ENCODE measurements around the gene SPATA3.

SPATA3 gene

DNA sequence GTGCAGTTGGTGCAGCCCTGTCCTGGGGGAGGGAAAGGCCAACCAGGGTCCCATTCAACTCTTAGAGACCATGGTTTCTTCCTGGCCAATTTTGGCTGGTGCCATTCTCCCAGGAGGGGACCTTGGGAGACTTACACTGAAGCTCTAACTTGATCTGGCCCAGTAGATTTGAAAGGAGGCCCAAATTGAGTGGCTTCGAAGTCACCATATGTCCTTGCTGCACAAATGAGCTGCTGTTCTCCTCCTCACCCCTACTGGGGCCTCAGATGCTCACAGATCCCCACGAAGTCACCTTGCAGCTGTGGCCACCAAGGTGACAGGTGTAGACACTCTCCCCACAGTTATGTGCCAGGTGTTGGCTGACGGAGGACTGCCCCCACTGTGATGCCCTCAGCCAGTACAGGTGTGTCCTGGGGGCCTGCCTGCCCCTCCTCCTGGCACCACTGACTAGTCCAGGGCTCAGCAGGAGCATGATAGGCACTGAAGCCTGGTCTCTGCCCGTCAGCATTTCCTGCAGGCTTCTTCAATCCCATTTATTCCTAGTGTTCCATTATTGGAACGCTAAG is 36.7 kb downstream of the SPATA3 start:
- DNase-seq, result no peak

GRCh38 chr2:231033147-231034132 is 37.5 kb downstream of the SPATA3 start:
- no peak for DNase-seq

DNA sequence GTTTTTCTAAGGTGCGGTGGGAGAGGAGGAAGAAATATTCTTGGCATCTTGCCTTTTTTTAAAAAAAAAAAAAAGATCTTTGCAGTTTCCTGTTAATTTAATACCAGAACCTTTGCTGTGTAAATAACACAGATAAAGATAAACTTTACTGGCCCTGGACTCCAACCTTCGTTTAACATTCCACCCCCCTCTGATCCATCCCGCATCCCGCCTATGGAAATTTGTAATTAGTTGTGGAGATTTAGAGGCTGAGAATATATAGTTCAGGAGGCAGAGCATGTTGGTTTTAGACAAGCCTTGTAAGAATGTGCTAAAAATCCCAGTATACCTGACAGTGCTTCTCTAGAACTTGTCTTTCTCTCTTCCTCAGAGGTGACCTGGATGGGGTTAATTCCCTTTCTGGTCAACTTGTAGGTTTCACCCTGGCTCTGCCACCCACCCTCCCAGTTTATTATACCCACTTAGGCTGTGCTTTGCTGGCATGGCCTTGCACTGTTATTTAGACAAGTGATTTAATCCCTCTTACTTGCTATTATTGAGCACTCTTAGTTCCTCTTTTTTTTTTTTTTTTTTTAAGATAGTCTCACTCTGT is 38.5 kb downstream of the SPATA3 start:
- no peak for DNase-seq

DNA sequence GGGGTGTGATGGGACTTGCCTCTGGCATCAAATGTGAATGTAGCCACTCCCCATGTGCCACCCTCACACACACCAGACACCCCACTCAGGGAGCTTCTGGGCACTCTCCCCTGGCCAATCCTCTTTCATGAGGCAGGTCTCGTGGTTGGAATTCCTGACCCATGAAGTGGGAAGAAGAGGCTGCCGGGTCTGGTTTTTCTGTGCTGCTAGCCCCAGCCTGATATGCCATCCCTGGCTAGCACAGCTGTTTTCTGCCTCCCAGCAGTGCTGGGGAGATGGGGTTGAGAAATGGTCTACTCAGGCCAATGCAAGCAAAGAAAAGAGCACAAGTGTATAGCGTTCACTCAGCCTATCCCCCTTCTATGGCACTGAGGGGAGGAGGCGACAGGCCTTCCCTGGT is 40.2 kb downstream of the SPATA3 start:
- no peak for DNase-seq

GRCh38 chr2:231036578-231037106 is 40.7 kb downstream of the SPATA3 start:
- no peak for DNase-seq

- no peak for DNase-seq
These were observed 41.3 kb downstream of the SPATA3 start, which contains the start of gene C2orf72 for GRCh38 chr2:231037202-231037730. TSS of gene C2orf72 (plus strand) at chr2:231037523. CDS start at chr2:231037566, 43 bp downstream.

- no peak for DNase-seq
These were observed 42.0 kb downstream of the SPATA3 start for GRCh38 chr2:231037731-231038482.

- no peak for DNase-seq
These were observed 42.8 kb downstream of the SPATA3 start for GRCh38 chr2:231038483-231039293.

DNA sequence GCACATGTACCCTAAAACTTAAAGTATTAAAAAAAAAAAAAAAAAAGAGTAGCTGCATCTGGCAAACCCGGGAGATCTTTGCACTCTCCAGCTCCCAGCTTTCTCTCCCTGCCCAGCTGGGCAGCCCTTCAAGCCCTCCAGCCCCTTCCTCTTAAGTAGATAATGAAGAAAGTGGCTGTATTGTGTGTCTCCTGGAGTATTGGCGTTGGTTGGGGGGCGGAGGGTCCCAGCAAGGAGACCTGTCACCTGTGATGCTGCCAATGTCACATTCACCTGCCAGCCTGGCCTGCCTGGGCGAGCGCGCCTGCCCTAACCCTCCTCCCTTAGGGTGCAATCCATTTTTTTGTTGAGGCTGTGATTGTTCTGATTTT is 43.4 kb downstream of the SPATA3 start:
- DNase-seq, result no peak

DNA sequence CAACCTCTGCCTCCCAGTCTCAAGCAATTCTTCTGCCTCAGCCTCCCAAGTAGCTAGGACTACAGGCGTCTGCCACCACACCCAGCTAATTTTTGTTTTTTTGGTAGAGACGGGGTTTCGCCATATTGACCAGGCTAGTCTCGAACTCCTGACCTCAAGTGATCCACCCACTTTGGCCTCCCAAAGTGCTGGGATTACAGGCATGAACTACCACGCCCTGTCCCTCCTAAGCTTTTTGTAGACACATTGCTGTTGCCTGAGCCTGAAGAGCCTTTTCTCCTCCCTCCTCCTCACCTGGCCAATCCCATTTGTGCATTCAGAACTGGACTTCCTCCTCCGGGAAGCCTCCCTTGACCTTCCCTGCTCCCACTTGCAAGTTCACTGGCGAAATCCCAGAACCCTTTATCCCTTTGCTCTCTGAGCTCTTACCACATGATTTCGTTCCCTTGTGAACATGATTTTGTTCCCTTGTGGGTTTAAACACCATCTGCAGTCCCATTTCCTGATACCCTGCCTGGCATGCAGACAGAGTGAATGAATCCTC is 44.0 kb downstream of the SPATA3 start:
- DNase-seq, result no peak

DNA sequence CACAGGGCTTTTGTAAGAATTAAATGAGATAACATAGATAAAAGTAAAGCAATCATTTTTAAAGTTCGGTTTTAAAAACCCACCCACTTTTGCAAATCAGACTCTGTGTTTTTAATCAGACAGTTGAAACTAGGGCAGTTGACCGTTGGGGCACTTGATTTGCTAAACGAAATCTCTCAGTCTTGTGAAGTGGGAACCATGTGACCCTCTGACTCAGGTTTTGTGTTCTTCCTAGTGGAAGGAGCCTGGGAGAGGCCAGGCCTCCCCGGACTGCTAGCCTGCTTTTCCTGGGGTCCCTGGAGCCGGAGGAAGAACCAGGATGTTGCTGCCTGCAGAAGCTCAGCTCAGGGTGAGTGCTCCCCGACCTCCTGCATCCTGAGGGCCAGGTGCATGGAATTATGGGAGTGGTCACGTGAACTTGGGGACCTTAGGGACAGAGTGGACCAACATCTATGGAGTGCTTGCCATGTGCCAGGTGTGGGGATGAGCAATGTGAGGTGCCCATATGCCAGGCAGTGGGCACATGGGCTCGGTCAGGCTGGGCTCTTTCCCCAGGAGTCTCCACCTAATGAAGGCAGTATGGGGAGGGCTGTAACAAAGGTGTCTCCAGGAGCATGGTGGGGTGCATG is 45.3 kb downstream of the SPATA3 start:
- DNase-seq, result no peak

DNA sequence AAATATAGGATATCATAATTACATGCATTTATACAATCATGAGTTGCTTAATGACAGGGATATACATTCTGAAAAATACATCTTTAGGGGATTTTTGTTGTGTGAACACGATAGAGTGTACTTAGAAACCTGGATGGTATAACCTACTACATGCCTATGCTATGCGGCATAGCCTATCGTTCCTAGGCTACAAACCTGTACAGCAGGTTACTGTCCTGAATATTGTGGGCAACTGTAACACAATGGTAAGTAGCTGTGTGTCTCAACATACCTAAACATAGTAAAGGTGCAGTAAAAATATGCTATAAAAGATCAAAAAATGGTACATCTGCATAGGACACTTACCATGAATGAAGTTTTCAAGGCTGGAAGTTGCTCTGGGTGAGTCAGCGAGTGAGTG is 47.9 kb downstream of the SPATA3 start:
- DNase-seq, result no peak

DNA sequence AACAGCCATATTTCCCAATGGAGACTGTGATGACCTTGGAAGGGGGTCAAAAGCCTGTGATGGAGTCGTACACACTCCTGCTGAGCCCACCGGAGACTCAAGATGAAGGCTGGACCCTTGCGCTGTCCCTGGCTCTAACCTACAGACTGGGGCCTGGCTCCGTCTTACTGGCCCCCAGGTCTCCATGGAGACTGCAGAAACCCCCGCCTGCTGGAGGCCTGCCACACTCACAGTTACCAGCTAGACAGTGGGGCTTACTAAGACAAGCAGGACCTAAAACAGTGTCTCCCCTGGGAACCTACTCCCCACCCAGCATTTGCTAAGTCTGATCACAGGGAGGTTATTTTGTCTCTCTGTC is 51.0 kb downstream of the SPATA3 start:
- no peak for DNase-seq

DNA sequence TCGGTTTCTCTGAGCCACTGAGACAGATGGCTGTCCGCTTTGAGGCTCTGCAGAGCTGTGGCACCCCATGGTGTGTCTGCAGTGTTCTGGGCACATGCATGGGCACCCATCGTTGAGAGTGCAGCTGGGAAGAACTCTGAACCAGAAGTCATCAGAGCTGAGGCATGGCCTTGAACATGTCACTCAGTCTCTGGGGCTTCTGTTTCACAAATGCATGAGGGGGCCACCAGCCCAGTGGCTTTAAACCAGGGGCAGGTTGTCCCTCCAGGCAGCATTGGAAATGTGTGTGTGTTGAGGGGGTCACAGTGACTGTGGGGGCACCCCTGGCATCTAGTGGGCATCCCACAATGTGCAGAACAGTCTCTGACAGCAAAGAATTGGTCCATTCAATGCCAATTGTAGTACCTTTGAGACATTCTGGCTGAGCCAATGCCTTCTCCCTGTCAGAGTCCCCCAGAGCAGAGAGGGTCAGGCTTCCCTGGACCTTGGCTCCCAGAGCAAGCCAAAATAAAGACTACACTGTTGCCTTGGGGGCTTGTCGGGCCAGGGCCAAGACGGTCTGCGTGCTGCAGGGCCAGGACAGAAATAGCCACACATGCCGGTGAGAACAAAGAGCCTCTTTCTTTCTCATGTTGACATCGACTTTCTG is 51.5 kb downstream of the SPATA3 start:
- DNase-seq, result no peak

DNA sequence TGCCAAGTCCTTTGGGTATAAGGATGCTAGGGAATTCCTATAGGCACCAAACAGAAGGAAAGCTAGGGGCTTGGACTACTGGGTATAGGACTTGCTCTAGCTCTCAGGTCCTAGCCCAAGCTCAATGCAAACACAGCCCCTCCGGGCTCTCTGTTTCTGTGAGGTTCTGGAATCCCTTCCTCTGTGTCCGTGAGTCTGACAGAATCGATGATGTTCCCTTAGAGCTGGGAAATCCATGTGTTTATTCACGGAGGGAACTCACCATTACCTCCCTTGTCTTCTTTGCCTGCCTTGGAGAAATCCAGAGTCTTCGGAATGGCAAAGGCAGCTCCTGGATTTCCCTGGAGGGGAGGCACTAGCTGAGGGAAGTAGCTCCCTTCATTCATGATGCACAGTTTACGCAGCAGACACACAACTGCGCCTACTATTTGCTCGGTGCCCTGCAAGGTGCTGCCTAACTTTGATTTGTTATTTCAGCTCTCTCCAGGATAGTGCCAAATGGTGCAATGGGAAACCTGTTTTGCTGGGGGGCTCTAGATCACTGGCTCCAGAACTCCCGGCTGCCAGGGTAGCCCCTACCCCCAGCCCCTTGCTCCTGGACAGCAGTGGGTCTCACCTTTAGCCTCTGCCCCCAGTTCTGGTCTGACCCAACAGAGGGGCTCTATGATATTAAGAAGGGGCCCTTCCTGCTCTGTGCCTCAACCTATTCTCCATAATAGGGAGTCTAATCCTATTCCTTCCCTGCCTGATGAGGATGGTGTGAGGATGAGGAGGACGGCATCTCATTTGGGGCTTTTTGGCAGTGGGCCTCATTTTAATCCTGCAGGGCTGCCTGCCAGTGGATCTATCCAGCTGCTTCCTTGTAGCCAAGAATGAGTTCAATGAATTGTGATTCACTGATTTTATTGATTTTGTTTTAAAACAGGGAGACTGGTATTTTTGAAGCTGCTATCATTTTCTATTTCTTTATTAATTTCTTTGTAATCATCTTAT is 52.3 kb downstream of the SPATA3 start:
- DNase-seq, result no peak

DNA sequence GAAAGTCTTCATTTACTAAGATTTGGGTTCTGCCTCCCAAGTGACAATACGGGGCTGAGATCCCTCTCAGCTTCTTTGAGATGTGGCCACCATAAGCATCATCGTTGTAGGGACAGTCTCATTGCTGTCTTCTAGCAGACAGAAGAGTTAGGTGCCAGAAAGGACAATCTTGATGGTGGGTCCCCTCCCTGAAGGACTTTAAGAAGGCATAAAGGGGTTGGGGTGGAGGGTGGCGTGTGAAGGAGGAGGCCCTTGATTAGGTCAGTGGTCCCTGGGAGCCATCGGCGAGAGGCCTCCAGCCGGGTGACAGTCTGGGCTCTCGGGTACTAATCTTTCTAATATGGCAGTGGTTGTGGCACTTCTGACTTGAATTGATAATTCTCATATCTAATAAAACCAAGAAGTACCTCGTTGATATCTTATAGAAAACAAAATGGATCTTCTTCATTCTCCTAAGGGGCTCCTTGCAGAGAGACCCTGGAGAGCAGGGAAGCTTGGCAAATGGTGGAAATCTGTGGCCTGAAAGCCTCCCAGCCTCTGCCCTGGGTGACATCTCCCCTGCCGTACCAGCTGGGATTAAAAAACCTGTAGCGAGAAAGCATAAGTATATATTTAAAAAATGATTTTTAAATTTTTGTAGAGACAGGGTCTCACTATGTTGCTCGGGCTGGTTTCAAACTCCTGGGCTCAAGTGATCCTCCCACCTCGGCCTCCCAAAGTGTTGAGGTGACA is 53.5 kb downstream of the SPATA3 start:
- DNase-seq, result no peak

GRCh38 chr2:231050018-231050901 is 54.3 kb downstream of the SPATA3 start:
- DNase-seq, result no peak

Measured in stimulated activated naive CD4-positive, alpha-beta T cell treated with Interleukin-2 at 50 U/mL for 16 hours (primary cell).